K562 (cell line): ENCODE results near the gene SHOX.

ENCODE experiments used
- CBFB ChIP-seq: sonication (generic); formaldehyde crosslinking; IDR thresholded peaks from 2 replicates; pipeline ENCODE4 v1.4.0; 2020; ENCODE audit warnings: mild to moderate bottlenecking, missing genetic modification reagents
- CBX5 ChIP-seq: IDR thresholded peaks from 2 replicates; pipeline ENCODE4 v1.6.1; 2014; ENCODE audit warnings: low read depth, borderline replicate concordance
- TEAD1 ChIP-seq, 2 experiments: fragments of 450-650 bp in 1 of 2; sonication (generic) in 1 of 2; formaldehyde crosslinking; IDR thresholded peaks; 2 replicates each; pipeline versions ENCODE4 v1.4.0 to v1.8.0; 2020 to 2022; ENCODE audit warnings: mild to moderate bottlenecking in 2 of 2, missing genetic modification reagents in 1 of 2
- TF ChIP-seq, protein P1 (sequence below), 3 experiments: IDR thresholded peaks in 2 of 3; conservative IDR thresholded peaks in 1 of 3; 2 replicates each; pipeline ENCODE4 v1.5.1; 2011 to 2012; ENCODE audit warnings: low read length in 3 of 3, mild to moderate bottlenecking in 3 of 3, control low read depth in 2 of 3, improper control_type of control experiment in 1 of 3, inconsistent platforms in 1 of 3, low read depth in 1 of 3, mixed read lengths in 1 of 3, moderate library complexity in 1 of 3; ENCODE audit not compliant: insufficient read depth in 2 of 3

DNA sequence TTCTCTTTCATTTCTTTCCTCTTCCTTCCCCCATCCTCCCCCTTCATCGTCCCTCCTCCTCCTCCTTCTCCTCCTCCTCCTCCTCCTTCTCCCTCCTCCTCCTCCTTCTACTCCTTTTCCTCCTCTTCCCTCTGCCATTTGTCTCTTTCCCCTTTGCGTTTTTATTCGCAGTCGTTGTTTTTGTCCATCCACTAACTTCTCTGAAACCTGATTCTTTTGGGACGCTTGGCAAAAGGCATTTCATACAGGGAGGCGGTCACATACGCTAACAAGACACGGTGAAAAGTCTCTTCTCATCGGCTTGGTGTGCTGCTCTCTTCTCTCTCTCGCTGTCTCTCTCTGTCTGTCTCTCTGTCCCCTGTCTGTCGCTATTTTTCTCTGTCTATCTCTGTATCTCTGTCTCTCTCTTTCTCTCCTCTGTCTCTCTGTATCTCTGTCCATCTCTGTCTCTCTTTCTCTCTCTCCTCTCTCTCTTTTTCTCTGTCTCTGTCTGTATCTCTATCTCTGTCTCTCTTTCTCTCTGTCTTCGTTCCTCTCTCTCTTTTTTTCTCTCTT, 5.4 kb upstream of the SHOX start:
- no peak for TF ChIP-seq CBFB
- no peak for TF ChIP-seq CBX5
- TF ChIP-seq, protein P1, sequence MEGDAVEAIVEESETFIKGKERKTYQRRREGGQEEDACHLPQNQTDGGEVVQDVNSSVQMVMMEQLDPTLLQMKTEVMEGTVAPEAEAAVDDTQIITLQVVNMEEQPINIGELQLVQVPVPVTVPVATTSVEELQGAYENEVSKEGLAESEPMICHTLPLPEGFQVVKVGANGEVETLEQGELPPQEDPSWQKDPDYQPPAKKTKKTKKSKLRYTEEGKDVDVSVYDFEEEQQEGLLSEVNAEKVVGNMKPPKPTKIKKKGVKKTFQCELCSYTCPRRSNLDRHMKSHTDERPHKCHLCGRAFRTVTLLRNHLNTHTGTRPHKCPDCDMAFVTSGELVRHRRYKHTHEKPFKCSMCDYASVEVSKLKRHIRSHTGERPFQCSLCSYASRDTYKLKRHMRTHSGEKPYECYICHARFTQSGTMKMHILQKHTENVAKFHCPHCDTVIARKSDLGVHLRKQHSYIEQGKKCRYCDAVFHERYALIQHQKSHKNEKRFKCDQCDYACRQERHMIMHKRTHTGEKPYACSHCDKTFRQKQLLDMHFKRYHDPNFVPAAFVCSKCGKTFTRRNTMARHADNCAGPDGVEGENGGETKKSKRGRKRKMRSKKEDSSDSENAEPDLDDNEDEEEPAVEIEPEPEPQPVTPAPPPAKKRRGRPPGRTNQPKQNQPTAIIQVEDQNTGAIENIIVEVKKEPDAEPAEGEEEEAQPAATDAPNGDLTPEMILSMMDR (IDR thresholded peaks at IDR 0.05 in 2 of 3, conservative IDR thresholded peaks at IDR 0.05 in 1 of 3; ENCODE audit: insufficient read depth in 2 of 3, low read depth in 1 of 3, low read length in 3 of 3): no peak
- TF ChIP-seq TEAD1 (CRISPR knock-in tag; IDR thresholded peaks at IDR 0.05): no peak
